ENCODE data around the gene HMGCS2. TPM values are rescaled to one million over a fixed set of nuclear protein-coding genes. Genes with fewer than 3 reads are reported as not detected.
"Not testable (repeated sequence)": the region's sequence is repeated elsewhere in the genome, so short reads cannot be mapped to it uniquely, and the experiment has no call there.

The HMGCS2 gene
- total RNA-seq, 1 donor from 2014 or later = not detected

GRCh38 chr1:119731741-119732430 is 36.8 kb downstream of the HMGCS2 start:
- DNase-seq (ENCODE audit: low read depth) = no peak

GRCh38 chr1:119731060-119731459 is 37.6 kb downstream of the HMGCS2 start:
- no peak for DNase-seq (ENCODE audit: low read depth)

GRCh38 chr1:119729044-119729443 is 39.7 kb downstream of the HMGCS2 start:
- no peak for DNase-seq (ENCODE audit: low read depth)

- no peak for DNase-seq (ENCODE audit: low read depth)
These were observed 40.7 kb downstream of the HMGCS2 start for GRCh38 chr1:119727991-119728390.

- no peak for DNase-seq (ENCODE audit: low read depth)
These were observed 43.1 kb downstream of the HMGCS2 start for GRCh38 chr1:119725626-119726025.

GRCh38 chr1:119724611-119725218 is 44.0 kb downstream of the HMGCS2 start:
- DNase-seq (ENCODE audit: low read depth) = no peak

GRCh38 chr1:119721896-119722295 is 46.8 kb downstream of the HMGCS2 start:
- no peak for DNase-seq (ENCODE audit: low read depth)

GRCh38 chr1:119720866-119721440 is 47.8 kb downstream of the HMGCS2 start:
- no peak for DNase-seq (ENCODE audit: low read depth)

- no peak for DNase-seq (ENCODE audit: low read depth)
These were observed 49.7 kb downstream of the HMGCS2 start for GRCh38 chr1:119718972-119719371.

GRCh38 chr1:119718409-119718808 is 50.3 kb downstream of the HMGCS2 start:
- no peak for DNase-seq (ENCODE audit: low read depth)

GRCh38 chr1:119715542-119715941 is 53.2 kb downstream of the HMGCS2 start:
- no peak for DNase-seq (ENCODE audit: low read depth)

GRCh38 chr1:119714583-119714982 is 54.1 kb downstream of the HMGCS2 start:
- no peak for DNase-seq (ENCODE audit: low read depth)

GRCh38 chr1:119713749-119714456 is 54.8 kb downstream of the HMGCS2 start:
- no peak for DNase-seq (ENCODE audit: low read depth)

GRCh38 chr1:119713039-119713748 is 55.5 kb downstream of the HMGCS2 start:
- DNase-seq (ENCODE audit: low read depth) = no peak

GRCh38 chr1:119712342-119713038 is 56.2 kb downstream of the HMGCS2 start:
- peak; percentile 74 for DNase-seq (ENCODE audit: low read depth)

GRCh38 chr1:119711804-119712341 is 56.8 kb downstream of the HMGCS2 start, which contains the start of gene PHGDH:
Gene PHGDH (plus strand): TSS chr1:119711934. CDS start chr1:119712023, 89 bp downstream.
- peak; percentile 70 for DNase-seq (ENCODE audit: low read depth)

GRCh38 chr1:119711356-119711803 is 57.3 kb downstream of the HMGCS2 start:
- not testable (repeated sequence) for DNase-seq (ENCODE audit: low read depth)

GRCh38 chr1:119706599-119706998 is 62.1 kb downstream of the HMGCS2 start:
- DNase-seq (ENCODE audit: low read depth) = not testable (repeated sequence)

GRCh38 chr1:119703666-119704450 is 64.8 kb downstream of the HMGCS2 start:
- no peak for DNase-seq (ENCODE audit: low read depth)

Measured in myocyte (in vitro differentiated cells).